ENCODE results near the gene SERPINB11. TPM values are rescaled to one million over a fixed set of nuclear protein-coding genes. Genes with fewer than 3 reads are reported as not detected.
"Not testable (repeated sequence)": the region's sequence is repeated elsewhere in the genome, so short reads cannot be mapped to it uniquely, and the experiment has no call there.

SERPINB11 gene
- not detected for total RNA-seq
- 0.23 TPM for polyA plus RNA-seq
- long read RNA-seq, donor 1: 0 reads
- long read RNA-seq, donor 2: 0 reads
- long read RNA-seq, donor 3: 0 reads
- long read RNA-seq, donor 4: 0 reads
- long read RNA-seq, donor 5: 0 reads
- long read RNA-seq, donor 6: 0 reads
- long read RNA-seq, donor 7: 0 reads
- long read RNA-seq, donor 8: 0 reads
- long read RNA-seq, donor 9: 0 reads
- long read RNA-seq, donor 10: 0 reads

- Histone ChIP-seq H3K9me3 (ENCODE audit: control insufficient read depth in 2 of 2, insufficient read depth in 1 of 2, low read length in 1 of 2) (no peaks in the 10 kb centered on the region), H3K27me3 (ENCODE audit: control insufficient read depth in 2 of 2, insufficient read depth in 1 of 2, low read length in 1 of 2) (no peaks in the 10 kb centered on the region), H3K4me1 (ENCODE audit: control insufficient read depth in 2 of 2, insufficient read depth in 2 of 2, low read length in 2 of 2) (no peaks in the 10 kb centered on the region), H3K36me3 (ENCODE audit: control insufficient read depth in 2 of 2, insufficient read depth in 2 of 2, low read length in 1 of 2) (no peaks in the 10 kb centered on the region), H3K27ac (ENCODE audit: low read depth in 1 of 2, low read length in 1 of 2) (no peak within 1 kb of the TSS), H3K4me3 (ENCODE audit: low read length in 2 of 2) (no peak within 1 kb of the TSS)
- WGBS: 91% methylated on average over 2 of the region's 2 CpGs
- no peak for DNase-seq (ENCODE audit: low read depth in 6 of 9, low spot score in 9 of 9)
Measured at GRCh38 chr18:63702660-63703059, at the start of gene SERPINB11. Gene SERPINB11, plus strand, starts transcription at chr18:63702960. Its CDS starts 7,234 bp downstream, at chr18:63710194.

GRCh38 chr18:63658920-63659319 lies 43.8 kb upstream of the SERPINB11 start:
- H3K4me1 ChIP-seq (ENCODE audit: control insufficient read depth in 2 of 2, insufficient read depth in 2 of 2, low read length in 2 of 2); H3K27ac ChIP-seq (ENCODE audit: low read depth in 1 of 2, low read length in 1 of 2); DNase-seq (ENCODE audit: low read depth in 6 of 9, low spot score in 9 of 9); H3K36me3 ChIP-seq (ENCODE audit: control insufficient read depth in 2 of 2, insufficient read depth in 2 of 2, low read length in 1 of 2); H3K9me3 ChIP-seq (ENCODE audit: control insufficient read depth in 2 of 2, insufficient read depth in 1 of 2, low read length in 1 of 2); H3K4me3 ChIP-seq (ENCODE audit: low read length in 2 of 2); H3K27me3 ChIP-seq (ENCODE audit: control insufficient read depth in 2 of 2, insufficient read depth in 1 of 2, low read length in 1 of 2): not testable (repeated sequence)
- 95% methylated on average over 4 of the region's 4 CpGs for WGBS

GRCh38 chr18:63661750-63662149 lies 41.0 kb upstream of the SERPINB11 start, which contains the start of gene SERPINB3:
Gene SERPINB3, minus strand, starts transcription at chr18:63661893. Its CDS starts 677 bp downstream, at chr18:63661216.
- H3K27ac ChIP-seq (ENCODE audit: low read depth in 1 of 2, low read length in 1 of 2); H3K4me1 ChIP-seq (ENCODE audit: control insufficient read depth in 2 of 2, insufficient read depth in 2 of 2, low read length in 2 of 2); H3K36me3 ChIP-seq (ENCODE audit: control insufficient read depth in 2 of 2, insufficient read depth in 2 of 2, low read length in 1 of 2); H3K27me3 ChIP-seq (ENCODE audit: control insufficient read depth in 2 of 2, insufficient read depth in 1 of 2, low read length in 1 of 2); H3K4me3 ChIP-seq (ENCODE audit: low read length in 2 of 2); DNase-seq (ENCODE audit: low read depth in 6 of 9, low spot score in 9 of 9); H3K9me3 ChIP-seq (ENCODE audit: control insufficient read depth in 2 of 2, insufficient read depth in 1 of 2, low read length in 1 of 2): not testable (repeated sequence)
- 85% methylated on average over 2 of the region's 3 CpGs for WGBS

- Histone ChIP-seq H3K9me3 (ENCODE audit: control insufficient read depth in 2 of 2, insufficient read depth in 1 of 2, low read length in 1 of 2) (no peaks in the 10 kb centered on the region), H3K27ac (ENCODE audit: low read depth in 1 of 2, low read length in 1 of 2) (no peak overlapping the region), H3K36me3 (ENCODE audit: control insufficient read depth in 2 of 2, insufficient read depth in 2 of 2, low read length in 1 of 2) (no peaks in the 10 kb centered on the region), H3K4me1 (ENCODE audit: control insufficient read depth in 2 of 2, insufficient read depth in 2 of 2, low read length in 2 of 2) (no peaks in the 10 kb centered on the region), H3K27me3 (ENCODE audit: control insufficient read depth in 2 of 2, insufficient read depth in 1 of 2, low read length in 1 of 2) (no peaks in the 10 kb centered on the region), H3K4me3 (ENCODE audit: low read length in 2 of 2) (no peak overlapping the region)
- DNase-seq (ENCODE audit: low read depth in 6 of 9, low spot score in 9 of 9): no peak
- WGBS: 89% methylated on average over 1 of the region's 1 CpG
Measured at GRCh38 chr18:63664571-63664970, 38.2 kb upstream of the SERPINB11 start.

- Histone ChIP-seq H3K4me3 (ENCODE audit: low read length in 2 of 2) (no peak overlapping the region), H3K27me3 (ENCODE audit: control insufficient read depth in 2 of 2, insufficient read depth in 1 of 2, low read length in 1 of 2) (no peaks in the 10 kb centered on the region), H3K36me3 (ENCODE audit: control insufficient read depth in 2 of 2, insufficient read depth in 2 of 2, low read length in 1 of 2) (no peaks in the 10 kb centered on the region), H3K27ac (ENCODE audit: low read depth in 1 of 2, low read length in 1 of 2) (no peak overlapping the region), H3K4me1 (ENCODE audit: control insufficient read depth in 2 of 2, insufficient read depth in 2 of 2, low read length in 2 of 2) (no peaks in the 10 kb centered on the region), H3K9me3 (ENCODE audit: control insufficient read depth in 2 of 2, insufficient read depth in 1 of 2, low read length in 1 of 2) (no peaks in the 10 kb centered on the region)
- 44% methylated on average over 5 of the region's 5 CpGs for WGBS
- no peak for DNase-seq (ENCODE audit: low read depth in 6 of 9, low spot score in 9 of 9)
Measured at GRCh38 chr18:63676526-63677323, 26.0 kb upstream of the SERPINB11 start.

- 73% methylated on average over 5 of the region's 5 CpGs for WGBS
Measured at GRCh38 chr18:63677500-63678225, 25.1 kb upstream of the SERPINB11 start.

GRCh38 chr18:63679820-63680606 lies 22.7 kb upstream of the SERPINB11 start:
- no peaks in the 10 kb centered on the region for H3K36me3 ChIP-seq (ENCODE audit: control insufficient read depth in 2 of 2, insufficient read depth in 2 of 2, low read length in 1 of 2)
- no peaks in the 10 kb centered on the region for H3K4me1 ChIP-seq (ENCODE audit: control insufficient read depth in 2 of 2, insufficient read depth in 2 of 2, low read length in 2 of 2)
- no peaks in the 10 kb centered on the region for H3K27me3 ChIP-seq (ENCODE audit: control insufficient read depth in 2 of 2, insufficient read depth in 1 of 2, low read length in 1 of 2)
- no peak overlapping the region for H3K27ac ChIP-seq (ENCODE audit: low read depth in 1 of 2, low read length in 1 of 2)
- H3K9me3 ChIP-seq (ENCODE audit: control insufficient read depth in 2 of 2, insufficient read depth in 1 of 2, low read length in 1 of 2): no peaks in the 10 kb centered on the region
- DNase-seq (ENCODE audit: low read depth in 6 of 9, low spot score in 9 of 9): no peak
- WGBS: 85% methylated on average over 5 of the region's 5 CpGs
- H3K4me3 ChIP-seq (ENCODE audit: low read length in 2 of 2): no peak overlapping the region

More at GRCh38 chr18:63677500-63678225, 25.1 kb upstream of the SERPINB11 start:
- H3K9me3 ChIP-seq (ENCODE audit: control insufficient read depth in 2 of 2, insufficient read depth in 1 of 2, low read length in 1 of 2): no peaks in the 10 kb centered on the region
- no peak overlapping the region for H3K27ac ChIP-seq (ENCODE audit: low read depth in 1 of 2, low read length in 1 of 2)
- no peaks in the 10 kb centered on the region for H3K4me1 ChIP-seq (ENCODE audit: control insufficient read depth in 2 of 2, insufficient read depth in 2 of 2, low read length in 2 of 2)
- no peaks in the 10 kb centered on the region for H3K36me3 ChIP-seq (ENCODE audit: control insufficient read depth in 2 of 2, insufficient read depth in 2 of 2, low read length in 1 of 2)
- H3K4me3 ChIP-seq (ENCODE audit: low read length in 2 of 2): no peak overlapping the region
- no peaks in the 10 kb centered on the region for H3K27me3 ChIP-seq (ENCODE audit: control insufficient read depth in 2 of 2, insufficient read depth in 1 of 2, low read length in 1 of 2)
- no peak for DNase-seq (ENCODE audit: low read depth in 6 of 9, low spot score in 9 of 9)

GRCh38 chr18:63681449-63682340 lies 21.1 kb upstream of the SERPINB11 start:
- Histone ChIP-seq H3K36me3 (ENCODE audit: control insufficient read depth in 2 of 2, insufficient read depth in 2 of 2, low read length in 1 of 2) (no peaks in the 10 kb centered on the region), H3K27me3 (ENCODE audit: control insufficient read depth in 2 of 2, insufficient read depth in 1 of 2, low read length in 1 of 2) (no peaks in the 10 kb centered on the region), H3K4me3 (ENCODE audit: low read length in 2 of 2) (no peak overlapping the region), H3K27ac (ENCODE audit: low read depth in 1 of 2, low read length in 1 of 2) (peak overlapping the region in 1 of 2 donors; percentile 4), H3K9me3 (ENCODE audit: control insufficient read depth in 2 of 2, insufficient read depth in 1 of 2, low read length in 1 of 2) (no peaks in the 10 kb centered on the region), H3K4me1 (ENCODE audit: control insufficient read depth in 2 of 2, insufficient read depth in 2 of 2, low read length in 2 of 2) (no peaks in the 10 kb centered on the region)
- 95% methylated on average over 2 of the region's 2 CpGs for WGBS
- peak in 1 of 9 donors; percentile 4 for DNase-seq (ENCODE audit: low read depth in 6 of 9, low spot score in 9 of 9)

All from thymus (tissue), 14 donors.